Astrocyte (in vitro differentiated cells and primary cell): ENCODE measurements around the gene COMMD10. TPM values are rescaled to one million over a fixed set of nuclear protein-coding genes. Genes with fewer than 3 reads are reported as not detected.
A peak's percentile ranks its signal among the peaks of the same experiment; 100 is the strongest.

Source experiments
- DNase-seq: peaks from one replicate; pipeline ENCODE4 v3.0.0-alpha.2; 2010; ENCODE audit warnings: low read depth
- FAIRE-seq: peaks from 2 replicates; lab custom pipeline; 2011; peaks lifted over from hg19 to GRCh38; lab: Jason Lieb, UNC
- H2AFZ ChIP-seq: 2 replicates; pipeline ENCODE4 v1.6.0; 2012; ENCODE audit warnings: low read depth, low read length, inconsistent platforms
- H3K27ac ChIP-seq: 2 replicates; pipeline ENCODE4 v1.5.1; 2011; ENCODE audit warnings: low read depth, low read length, inconsistent platforms
- H3K27me3 ChIP-seq: 2 replicates; pipeline ENCODE4 v1.6.0; 2011; ENCODE audit warnings: low read length, inconsistent platforms; ENCODE audit not compliant: insufficient read depth
- H3K36me3 ChIP-seq: 2 replicates; pipeline ENCODE4 v1.5.1; 2011; ENCODE audit warnings: low read length, inconsistent platforms; ENCODE audit not compliant: insufficient read depth
- H3K4me1 ChIP-seq: 2 replicates; pipeline ENCODE4 v1.5.1; 2011; ENCODE audit warnings: low read length, inconsistent platforms; ENCODE audit not compliant: insufficient read depth
- H3K4me2 ChIP-seq: 2 replicates; pipeline ENCODE4 v1.6.0; 2012; ENCODE audit warnings: low read length, inconsistent platforms
- H3K4me3 ChIP-seq: 2 replicates; pipeline ENCODE4 v1.5.1; 2011; ENCODE audit warnings: low read depth, mild to moderate bottlenecking, low read length, inconsistent platforms; ENCODE audit not compliant: insufficient read depth
- H3K79me2 ChIP-seq: 2 replicates; pipeline ENCODE4 v1.6.0; 2012; ENCODE audit warnings: mild to moderate bottlenecking, low read length, inconsistent platforms; ENCODE audit not compliant: insufficient read depth
- H3K9ac ChIP-seq: 2 replicates; pipeline ENCODE4 v1.6.0; 2012; ENCODE audit warnings: mild to moderate bottlenecking, low read length, inconsistent platforms
- H3K9me3 ChIP-seq: 2 replicates; pipeline ENCODE4 v1.5.1; 2012; ENCODE audit warnings: low read depth, mild to moderate bottlenecking, low read length, inconsistent platforms; ENCODE audit not compliant: insufficient read depth
- H4K20me1 ChIP-seq: 2 replicates; pipeline ENCODE4 v1.6.0; 2012; ENCODE audit warnings: low read length, inconsistent platforms; ENCODE audit not compliant: insufficient read depth
- H3K27ac Mint-ChIP-seq: one replicate; pipeline ENCODE4 v1.8.0; 2021; ENCODE audit warnings: mild to moderate bottlenecking, mixed read lengths; ENCODE audit not compliant: unreplicated experiment
- H3K27me3 Mint-ChIP-seq: one replicate; pipeline ENCODE4 v1.8.0; 2021; ENCODE audit warnings: low read depth, mixed read lengths; ENCODE audit not compliant: unreplicated experiment
- H3K36me3 Mint-ChIP-seq: one replicate; pipeline ENCODE4 v1.8.0; 2021; ENCODE audit warnings: low read depth, mixed read lengths; ENCODE audit not compliant: unreplicated experiment
- H3K4me1 Mint-ChIP-seq: one replicate; pipeline ENCODE4 v1.8.0; 2021; ENCODE audit warnings: low read depth, mixed read lengths; ENCODE audit not compliant: unreplicated experiment
- H3K4me3 Mint-ChIP-seq: one replicate; pipeline ENCODE4 v1.8.0; 2021; ENCODE audit warnings: mild to moderate bottlenecking, moderate library complexity, mixed read lengths; ENCODE audit not compliant: unreplicated experiment
- H3K9me3 Mint-ChIP-seq: one replicate; pipeline ENCODE4 v1.8.0; 2021; ENCODE audit warnings: mild to moderate bottlenecking, mixed read lengths; ENCODE audit not compliant: unreplicated experiment
- CTCF ChIP-seq: IDR thresholded peaks from 2 replicates; pipeline ENCODE4 v1.5.1; 2011; ENCODE audit warnings: low read depth, mild to moderate bottlenecking, inconsistent platforms, low read length, moderate library complexity; ENCODE audit not compliant: insufficient read depth
- EZH2 ChIP-seq: IDR thresholded peaks from 2 replicates; pipeline ENCODE4 v1.6.1; 2012; ENCODE audit warnings: mild to moderate bottlenecking, low read length, inconsistent platforms; ENCODE audit not compliant: insufficient read depth
- total RNA-seq: library from RNA; stranded (reverse); gene quantifications from 2 replicates; pipeline ENCODE4 v1.2.1, GENCODE V29; 2021

Gene COMMD10
- total RNA-seq, 1 donor from 2014 or later, result 18.1 TPM

GRCh38 chr5:116090302-116090701 lies 5.5 kb downstream of the COMMD10 start:
- Histone ChIP-seq H3K9me3 (no peaks in the 10 kb centered on the region), H2AFZ (no peak overlapping the region), H3K9ac (no peak overlapping the region), H3K27me3 (no peaks in the 10 kb centered on the region), H4K20me1 (no peaks in the 10 kb centered on the region), H3K4me2 (no peak overlapping the region), H3K27ac (no peak overlapping the region), H3K79me2 (peaks cover 16% of the 10 kb centered on the region), H3K36me3 (peaks cover 15% of the 10 kb centered on the region), H3K4me1 (no peaks in the 10 kb centered on the region), H3K4me3 (no peak overlapping the region)
- no peaks in the 10 kb centered on the region for H3K9me3 Mint-ChIP-seq
- H3K27ac Mint-ChIP-seq, result no peak overlapping the region
- H3K4me1 Mint-ChIP-seq, result peaks cover 7% of the 10 kb centered on the region
- no peak for FAIRE-seq
- TF ChIP-seq EZH2, result no peak
- TF ChIP-seq CTCF, result no peak
- H3K4me3 Mint-ChIP-seq, result no peak overlapping the region
- DNase-seq, result no peak
- H3K36me3 Mint-ChIP-seq, result peaks cover 5% of the 10 kb centered on the region
- no peaks in the 10 kb centered on the region for H3K27me3 Mint-ChIP-seq

DNA sequence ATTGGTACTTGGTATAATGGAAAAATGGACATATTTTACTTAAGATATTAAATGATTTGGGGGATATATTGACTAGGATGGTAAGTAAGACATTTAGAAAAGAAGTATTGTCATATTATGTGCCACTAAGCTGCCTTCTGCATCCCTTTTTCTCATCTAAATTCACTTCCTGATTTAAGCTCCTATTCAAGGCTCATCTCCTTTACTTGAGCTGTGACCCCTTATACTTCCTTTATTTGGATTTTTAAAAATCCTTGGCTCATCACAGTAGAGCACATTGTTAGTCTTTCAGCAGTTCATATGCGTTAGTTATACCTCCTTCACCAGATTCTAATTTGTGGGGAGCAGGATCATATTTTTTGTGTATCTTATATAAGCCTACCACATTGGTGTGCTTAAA lies 6.6 kb downstream of the COMMD10 start:
- Histone ChIP-seq H3K4me1 (no peaks in the 10 kb centered on the region), H3K9me3 (no peaks in the 10 kb centered on the region), H4K20me1 (no peaks in the 10 kb centered on the region), H3K79me2 (peaks cover 8% of the 10 kb centered on the region), H3K27ac (no peak overlapping the region), H3K9ac (no peak overlapping the region), H3K4me3 (no peak overlapping the region), H2AFZ (no peak overlapping the region), H3K36me3 (peaks cover 15% of the 10 kb centered on the region), H3K4me2 (no peak overlapping the region), H3K27me3 (no peaks in the 10 kb centered on the region)
- no peaks in the 10 kb centered on the region for H3K9me3 Mint-ChIP-seq
- H3K36me3 Mint-ChIP-seq, result peaks cover 5% of the 10 kb centered on the region
- no peak overlapping the region for H3K27ac Mint-ChIP-seq
- no peak for FAIRE-seq
- no peak overlapping the region for H3K4me3 Mint-ChIP-seq
- H3K27me3 Mint-ChIP-seq, result no peaks in the 10 kb centered on the region
- no peak for TF ChIP-seq CTCF
- H3K4me1 Mint-ChIP-seq, result peaks cover 7% of the 10 kb centered on the region
- DNase-seq, result no peak

- no peak for FAIRE-seq
- H3K36me3 Mint-ChIP-seq, result peaks cover 18% of the 10 kb centered on the region
These were observed 12.5 kb downstream of the COMMD10 start for GRCh38 chr5:116097301-116097700.

More at GRCh38 chr5:116097301-116097700, 12.5 kb downstream of the COMMD10 start:
- H3K79me2 ChIP-seq, result no peaks in the 10 kb centered on the region
- Mint-ChIP-seq H3K27ac (no peak overlapping the region), H3K4me1 (peaks cover 2% of the 10 kb centered on the region), H3K9me3 (peaks cover 8% of the 10 kb centered on the region), H3K4me3 (no peak overlapping the region), H3K27me3 (no peaks in the 10 kb centered on the region)
- TF ChIP-seq EZH2, result no peak
- no peak for TF ChIP-seq CTCF
- H3K27ac ChIP-seq, result no peak overlapping the region
- peak; percentile 45 for DNase-seq
- H3K4me3 ChIP-seq, result no peak overlapping the region
- H3K9ac ChIP-seq, result no peak overlapping the region
- no peaks in the 10 kb centered on the region for H3K9me3 ChIP-seq
- no peaks in the 10 kb centered on the region for H3K4me1 ChIP-seq
- H2AFZ ChIP-seq, result no peak overlapping the region
- no peaks in the 10 kb centered on the region for H4K20me1 ChIP-seq
- H3K27me3 ChIP-seq, result no peaks in the 10 kb centered on the region
- no peak overlapping the region for H3K4me2 ChIP-seq
- peaks cover 8% of the 10 kb centered on the region for H3K36me3 ChIP-seq
